Measurements from ENCODE around the gene SPECC1L.
"Not testable (repeated sequence)": the region's sequence is repeated elsewhere in the genome, so short reads cannot be mapped to it uniquely, and the experiment has no call there.

The SPECC1L gene

DNA sequence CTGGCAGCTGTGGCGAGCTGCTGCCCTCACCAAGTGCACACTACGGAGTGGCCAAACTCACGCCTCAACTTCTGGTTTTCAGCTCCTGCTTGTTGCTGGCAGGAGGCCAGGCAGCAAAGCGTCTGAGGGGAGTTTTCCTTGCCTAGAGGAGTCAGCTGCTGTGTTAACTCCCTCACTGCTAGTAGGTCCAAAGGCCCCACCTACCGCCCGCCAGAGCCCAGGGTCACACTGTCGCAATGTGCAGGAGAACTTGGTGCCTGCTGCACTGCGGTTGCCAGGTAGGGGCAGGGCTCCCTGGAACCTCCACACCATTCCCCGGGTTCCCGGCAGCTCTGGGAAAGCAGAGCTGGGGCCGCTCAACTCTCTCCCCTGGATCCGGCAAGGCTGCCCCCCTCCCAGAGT is 25.6 kb upstream of the SPECC1L start, which contains the start of gene GGT5:
GGT5 (minus strand) TSS at position 53 of the 402 bp plus-strand sequence. CDS start 357 bp downstream, outside the sequence.
- not testable (repeated sequence) for TF ChIP-seq REST (IDR thresholded peaks at IDR 0.05; ENCODE audit: insufficient read depth in 1 of 2, low read depth in 2 of 2, low read length in 2 of 2); TAF1 (IDR thresholded peaks at IDR 0.05; ENCODE audit: borderline replicate concordance, insufficient read depth, low read length); POLR2AphosphoS5 (IDR thresholded peaks at IDR 0.05; ENCODE audit: low read depth, low read length)

- TF ChIP-seq REST (IDR thresholded peaks at IDR 0.05; ENCODE audit: insufficient read depth in 1 of 2, low read depth in 2 of 2, low read length in 2 of 2) (no peak), TAF1 (IDR thresholded peaks at IDR 0.05; ENCODE audit: borderline replicate concordance, insufficient read depth, low read length) (no peak), POLR2AphosphoS5 (IDR thresholded peaks at IDR 0.05; ENCODE audit: low read depth, low read length) (no peak), SIN3A (IDR thresholded peaks at IDR 0.05; ENCODE audit: borderline replicate concordance, insufficient read depth, low read length) (no peak)
These were observed 23.6 kb upstream of the SPECC1L start for GRCh38 chr22:24247011-24247507.

DNA sequence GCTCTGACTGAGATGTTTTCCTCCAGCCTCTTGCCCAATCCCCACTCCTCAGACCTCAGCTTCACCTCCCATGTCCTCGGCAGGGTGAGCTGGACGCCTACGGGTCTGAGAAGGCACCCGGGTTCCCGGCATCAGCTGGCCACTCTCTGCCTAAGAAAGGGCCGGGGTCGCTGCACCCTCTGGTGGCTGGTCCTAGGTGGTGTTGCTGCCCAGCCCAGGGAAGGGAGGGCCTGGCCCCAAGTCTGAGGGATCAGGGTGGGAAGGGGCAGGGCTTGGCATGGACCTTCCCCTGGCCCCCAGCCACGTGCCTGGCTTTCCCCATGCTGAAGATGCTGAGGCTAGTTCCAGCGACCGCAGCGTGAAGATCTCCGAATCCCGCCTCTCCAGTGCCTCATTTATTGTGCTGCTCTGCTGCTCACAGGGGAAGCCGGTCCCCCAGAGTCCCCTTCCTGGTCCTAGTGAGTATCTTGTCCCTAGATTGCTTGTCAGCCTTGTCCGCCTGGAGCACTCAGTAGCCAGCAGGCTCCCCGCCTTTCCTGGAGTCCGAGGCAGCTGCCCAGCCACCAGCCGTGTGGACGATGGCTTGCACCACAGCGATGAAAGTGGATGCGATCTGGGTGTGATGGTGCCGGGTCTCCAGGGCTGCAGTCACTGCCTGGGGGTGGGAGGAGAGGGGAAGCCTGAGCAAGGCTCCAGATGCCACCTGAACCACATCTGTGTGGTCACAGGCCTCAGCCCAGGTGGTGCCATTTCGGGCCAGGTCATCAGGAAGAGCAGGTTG is 22.9 kb upstream of the SPECC1L start:
- TF ChIP-seq TAF1 (IDR thresholded peaks at IDR 0.05; ENCODE audit: borderline replicate concordance, insufficient read depth, low read length), result no peak
- no peak for TF ChIP-seq SIN3A (IDR thresholded peaks at IDR 0.05; ENCODE audit: borderline replicate concordance, insufficient read depth, low read length)
- TF ChIP-seq FOXP2 (optimal IDR thresholded peaks at IDR 0.05; ENCODE audit: borderline replicate concordance, extremely low read depth, extremely low read length, insufficient read depth), result no peak
- no peak for TF ChIP-seq POLR2AphosphoS5 (IDR thresholded peaks at IDR 0.05; ENCODE audit: low read depth, low read length)
- no peak for TF ChIP-seq REST (IDR thresholded peaks at IDR 0.05; ENCODE audit: insufficient read depth in 1 of 2, low read depth in 2 of 2, low read length in 2 of 2)

DNA sequence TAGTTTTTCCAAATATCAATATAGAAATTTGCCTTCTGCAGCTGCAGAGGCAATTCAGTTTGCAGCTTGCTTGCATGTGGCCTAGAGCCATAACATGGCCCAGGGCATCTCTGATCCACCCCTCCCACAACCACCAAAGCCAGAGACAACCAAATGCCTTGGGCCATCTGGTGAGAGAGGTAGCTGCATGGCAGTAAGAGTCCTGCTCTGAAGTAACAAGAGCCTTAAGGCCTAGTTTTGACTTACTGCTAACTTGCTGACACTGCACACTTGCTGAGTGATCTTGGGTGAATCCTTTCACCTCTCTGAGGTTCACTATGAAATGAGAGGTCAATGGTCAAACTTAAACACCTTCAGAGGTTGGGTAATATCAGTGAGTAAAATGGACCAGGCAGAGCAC is 4.9 kb upstream of the SPECC1L start:
- TF ChIP-seq TAF1 (IDR thresholded peaks at IDR 0.05; ENCODE audit: borderline replicate concordance, insufficient read depth, low read length) (no peak), REST (IDR thresholded peaks at IDR 0.05; ENCODE audit: insufficient read depth in 1 of 2, low read depth in 2 of 2, low read length in 2 of 2) (no peak), SIN3A (IDR thresholded peaks at IDR 0.05; ENCODE audit: borderline replicate concordance, insufficient read depth, low read length) (no peak), POLR2AphosphoS5 (IDR thresholded peaks at IDR 0.05; ENCODE audit: low read depth, low read length) (no peak), FOXP2 (optimal IDR thresholded peaks at IDR 0.05; ENCODE audit: borderline replicate concordance, extremely low read depth, extremely low read length, insufficient read depth) (no peak)
